Breast epithelium (tissue), 3 donors: ENCODE data around the gene ENG.

Source experiments
- CTCF ChIP-seq, 3 donors: fragments of 450-650 bp; IDR thresholded peaks; one replicate each; pipeline ENCODE4 v1.5.1; 2016 to 2017; ENCODE audit warnings: antibody characterized with exemption in 3 of 3, mild to moderate bottlenecking in 3 of 3, moderate library complexity in 3 of 3
- POLR2A ChIP-seq: fragments of 450-650 bp; IDR thresholded peaks from one replicate; pipeline ENCODE4 v1.6.1; 2016; ENCODE audit warnings: antibody characterized with exemption, mild to moderate bottlenecking, moderate library complexity
- POLR2AphosphoS5 ChIP-seq, 3 donors: sonication (generic); formaldehyde crosslinking; IDR thresholded peaks; one replicate each; pipeline ENCODE4 v1.6.1; 2017; ENCODE audit warnings: antibody characterized with exemption in 3 of 3

DNA sequence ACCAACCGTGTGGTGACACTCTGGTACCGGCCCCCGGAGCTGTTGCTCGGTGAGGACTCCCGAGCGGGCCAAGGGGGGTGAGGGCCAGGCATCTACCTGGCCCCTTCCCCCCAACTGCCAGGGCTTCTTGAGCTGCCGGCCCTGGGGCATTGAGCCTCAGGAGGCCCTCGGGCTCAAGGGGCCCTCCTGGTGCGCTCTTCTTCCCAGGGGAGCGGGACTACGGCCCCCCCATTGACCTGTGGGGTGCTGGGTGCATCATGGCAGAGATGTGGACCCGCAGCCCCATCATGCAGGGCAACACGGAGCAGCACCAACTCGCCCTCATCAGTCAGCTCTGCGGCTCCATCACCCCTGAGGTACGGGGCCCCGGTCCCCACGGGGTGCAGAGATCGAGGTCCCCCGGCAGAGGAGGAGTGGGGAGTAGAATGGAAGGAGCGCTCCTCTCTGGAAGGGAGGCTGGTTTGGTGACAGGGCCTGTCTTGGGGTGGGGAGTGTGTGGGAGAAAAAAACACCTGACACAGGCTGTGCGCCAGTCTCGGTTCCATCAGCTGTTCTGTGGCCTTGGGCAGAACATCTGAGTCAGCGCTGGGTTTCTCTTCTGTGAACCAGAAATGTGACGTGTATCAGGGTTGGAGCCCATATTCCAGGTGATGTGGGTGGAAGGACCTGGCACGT is 66.0 kb downstream of the ENG start:
- no peak for TF ChIP-seq CTCF (IDR thresholded peaks at IDR 0.05)
- no peak for TF ChIP-seq POLR2A
- TF ChIP-seq POLR2AphosphoS5 (IDR thresholded peaks at IDR 0.05) = no peak
